Middle frontal gyrus (tissue), 1 donor: Measurements from ENCODE around the gene MRC2.

ENCODE experiments used
- DNase-seq: peaks from one replicate; pipeline ENCODE4 v3.0.0-alpha.2; 2015; ENCODE audit warnings: low spot score; ENCODE audit errors: extremely low spot score

MRC2 gene

GRCh38 chr17:62658136-62658920 is 30.9 kb downstream of the MRC2 start:
- no peak for DNase-seq

GRCh38 chr17:62660629-62661118 is 33.2 kb downstream of the MRC2 start:
- no peak for DNase-seq

GRCh38 chr17:62661337-62661736 is 33.9 kb downstream of the MRC2 start:
- DNase-seq, result no peak

GRCh38 chr17:62662855-62663254 is 35.4 kb downstream of the MRC2 start:
- no peak for DNase-seq

GRCh38 chr17:62663304-62663703 is 35.8 kb downstream of the MRC2 start:
- no peak for DNase-seq

GRCh38 chr17:62664336-62665120 is 37.1 kb downstream of the MRC2 start:
- DNase-seq, result no peak

DNA sequence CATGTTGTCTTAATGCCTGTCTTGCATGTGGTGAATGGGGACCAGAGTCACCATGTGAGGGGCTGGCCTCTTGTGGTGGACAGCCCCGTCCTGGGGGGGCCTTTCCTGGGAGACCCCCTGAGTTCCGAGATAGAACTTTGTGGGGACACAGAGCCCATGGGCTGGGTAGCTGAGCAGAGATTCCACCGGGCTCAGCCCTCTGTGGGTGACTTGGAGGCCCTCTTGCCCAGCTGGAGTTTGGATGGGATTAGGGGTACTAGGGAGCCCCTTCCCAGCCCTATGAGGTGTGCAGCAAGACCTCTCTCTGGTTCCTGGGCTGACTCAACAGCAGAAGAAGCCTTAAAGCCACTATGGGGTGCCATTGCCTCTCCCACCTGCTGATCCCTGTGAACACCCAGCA is 38.1 kb downstream of the MRC2 start:
- DNase-seq, result no peak

GRCh38 chr17:62666061-62666800 is 38.8 kb downstream of the MRC2 start:
- no peak for DNase-seq

GRCh38 chr17:62666801-62667591 is 39.5 kb downstream of the MRC2 start:
- DNase-seq, result no peak

DNA sequence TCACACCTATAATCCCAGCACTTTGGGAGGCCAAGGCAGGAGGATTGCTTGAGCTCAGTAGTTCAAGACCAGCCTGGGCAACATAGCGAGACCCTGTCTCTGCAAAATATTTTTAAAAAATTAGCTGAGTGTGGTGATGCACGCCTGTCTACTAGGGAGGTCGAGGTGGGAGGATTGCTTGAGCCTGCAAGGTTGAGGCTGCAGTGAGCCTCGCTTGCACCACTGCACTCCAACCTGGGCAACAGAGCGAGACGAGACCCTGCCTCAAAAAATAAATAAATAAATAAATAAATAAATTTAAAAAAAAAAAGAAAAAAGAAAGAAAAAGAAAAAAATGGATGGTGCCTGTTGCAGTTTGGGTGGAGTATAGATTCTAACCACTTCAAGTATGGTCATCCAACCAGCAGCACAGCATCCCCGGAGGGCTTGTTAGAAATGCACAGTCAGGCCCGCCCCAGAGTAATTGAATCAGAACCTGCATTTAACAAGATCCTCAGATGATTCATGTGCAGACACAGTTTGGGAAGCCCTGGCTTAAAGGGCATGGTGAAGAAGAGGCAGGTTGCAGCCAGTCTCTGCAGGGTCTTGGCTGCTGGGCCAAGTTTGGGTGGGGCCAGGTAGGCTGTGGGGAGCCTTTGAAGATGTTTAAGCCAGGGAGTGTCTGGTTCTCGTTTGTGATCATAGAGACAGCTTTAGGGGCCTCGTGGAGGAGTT is 40.8 kb downstream of the MRC2 start:
- no peak for DNase-seq

DNA sequence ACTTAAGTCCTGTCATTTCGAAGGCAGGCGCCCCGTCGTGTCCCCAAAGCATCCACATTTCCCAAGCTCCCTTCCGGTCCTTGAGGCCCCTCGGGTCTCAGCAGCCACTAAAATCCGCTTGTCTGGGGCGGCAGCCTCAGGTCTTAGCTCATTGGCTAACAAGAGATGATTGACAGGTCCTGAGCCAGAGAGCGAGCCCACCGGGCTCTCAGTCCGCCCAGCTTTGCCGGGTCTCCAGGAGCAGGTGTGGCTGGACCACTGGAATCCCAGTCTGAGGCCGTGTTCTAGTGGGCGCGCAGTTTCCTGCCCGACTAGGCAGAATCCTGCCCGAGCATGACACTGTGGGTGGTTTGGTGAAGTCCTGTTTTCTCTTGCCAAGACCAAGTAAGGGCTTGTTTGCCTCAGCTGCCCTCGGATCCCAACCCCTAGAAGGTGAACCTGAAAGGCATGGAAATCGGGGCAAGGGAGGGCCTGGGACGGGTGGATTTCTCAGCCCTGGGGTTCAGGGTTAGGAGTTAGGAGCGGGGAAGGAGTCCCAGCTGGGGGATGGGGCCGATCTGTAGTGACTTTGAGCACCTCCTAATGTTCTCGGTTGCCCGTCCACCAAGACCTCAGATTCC is 42.8 kb downstream of the MRC2 start:
- no peak for DNase-seq

GRCh38 chr17:62671553-62671952 is 44.1 kb downstream of the MRC2 start:
- no peak for DNase-seq

GRCh38 chr17:62672957-62673356 is 45.5 kb downstream of the MRC2 start:
- DNase-seq, result no peak

- DNase-seq, result no peak
These were observed 46.3 kb downstream of the MRC2 start for GRCh38 chr17:62673614-62674362.

GRCh38 chr17:62674363-62674739 is 46.9 kb downstream of the MRC2 start:
- DNase-seq, result no peak

GRCh38 chr17:62674841-62675240 is 47.4 kb downstream of the MRC2 start:
- DNase-seq, result no peak

DNA sequence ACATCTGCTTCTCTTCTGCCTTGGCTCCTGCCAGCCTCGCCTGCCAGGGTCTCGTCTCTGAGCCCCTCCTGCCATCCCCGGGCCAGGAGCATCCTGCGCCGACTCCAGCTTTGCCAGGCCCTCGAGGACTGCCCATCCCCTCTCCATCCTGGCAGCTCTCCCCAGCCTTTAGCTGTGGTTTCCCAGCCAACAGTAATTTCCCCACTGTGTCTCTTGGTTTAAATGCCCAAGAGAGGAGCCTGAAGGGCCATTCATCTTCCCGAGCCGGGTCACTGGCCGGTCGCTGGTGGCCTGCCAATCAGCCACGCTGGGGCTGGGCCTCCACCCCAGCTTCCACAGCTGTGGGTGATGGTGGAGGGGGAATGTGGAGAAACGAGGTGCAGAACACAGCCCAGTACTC is 47.8 kb downstream of the MRC2 start:
- DNase-seq, result peak; percentile 25

DNA sequence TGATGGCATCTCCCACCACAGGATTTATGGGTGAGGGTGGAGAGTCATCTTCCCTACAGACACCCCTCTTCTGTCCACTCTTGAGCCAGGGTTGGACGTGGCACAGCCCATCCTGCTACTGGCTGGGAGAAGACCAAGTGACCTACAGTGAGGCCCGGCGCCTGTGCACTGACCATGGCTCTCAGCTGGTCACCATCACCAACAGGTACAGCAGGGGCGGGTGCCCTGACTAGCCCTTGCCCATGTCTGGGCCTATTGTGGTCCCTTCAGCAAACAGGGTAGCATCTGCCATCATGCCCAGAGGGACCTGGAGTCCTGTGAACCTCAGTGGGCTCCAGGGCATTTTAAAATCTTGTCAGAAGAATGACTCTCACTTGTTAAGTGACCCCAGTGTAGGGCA is 48.2 kb downstream of the MRC2 start:
- DNase-seq, result no peak

DNA sequence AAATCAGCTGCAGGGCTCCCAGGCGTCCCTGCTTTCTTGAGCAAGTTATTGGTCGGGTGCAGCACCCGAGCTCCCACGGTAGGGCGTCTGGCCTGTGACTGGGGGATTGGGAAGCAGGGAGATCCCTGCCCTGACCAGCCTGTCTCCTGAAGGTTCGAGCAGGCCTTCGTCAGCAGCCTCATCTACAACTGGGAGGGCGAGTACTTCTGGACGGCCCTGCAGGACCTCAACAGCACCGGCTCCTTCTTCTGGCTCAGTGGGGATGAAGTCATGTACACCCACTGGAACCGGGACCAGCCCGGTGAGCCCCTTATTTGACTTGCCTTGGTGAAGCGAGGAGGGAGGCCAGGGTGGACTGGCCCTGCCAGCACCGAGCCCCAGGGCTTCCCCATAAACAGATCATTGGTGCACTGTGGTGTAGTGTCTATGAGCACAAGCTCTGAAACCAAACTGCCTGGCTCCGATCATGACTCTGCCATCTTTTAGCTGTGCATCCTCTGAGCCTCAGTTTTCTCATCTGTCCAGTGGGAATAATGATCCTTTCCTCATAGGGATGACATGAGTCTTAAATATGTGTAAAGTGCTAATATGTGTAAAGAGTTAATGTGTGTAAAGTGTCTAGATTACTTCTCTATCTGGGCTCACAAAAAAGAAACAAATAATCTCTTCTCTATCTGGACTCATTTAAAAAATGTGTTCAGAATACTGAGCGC is 48.9 kb downstream of the MRC2 start:
- DNase-seq, result no peak
